Brain microvascular endothelial cell (primary cell): ENCODE data around the gene CAMK1D.

Source experiments
- DNase-seq: peaks from one replicate; pipeline ENCODE4 v3.0.0-alpha.2; 2020
- H3K27ac ChIP-seq: fragments of 250-450 bp; sonication (Bioruptor Pico); 2 replicates; pipeline ENCODE4 v1.5.1; 2020; ENCODE audit warnings: mild to moderate bottlenecking, moderate library complexity
- H3K27me3 ChIP-seq: fragments of 250-450 bp; sonication (Bioruptor Pico); replicated peaks from 2 replicates; pipeline ENCODE4 v1.5.1; 2020; ENCODE audit warnings: mild to moderate bottlenecking
- H3K36me3 ChIP-seq: fragments of 250-450 bp; sonication (Bioruptor Pico); replicated peaks from 2 replicates; pipeline ENCODE4 v1.5.1; 2020; ENCODE audit warnings: mild to moderate bottlenecking
- H3K4me3 ChIP-seq: 2 replicates; pipeline ENCODE4 v1.5.1; 2011; ENCODE audit warnings: low read depth, mild to moderate bottlenecking, control low read depth, low read length, moderate library complexity
- CTCF ChIP-seq: IDR thresholded peaks from 2 replicates; pipeline ENCODE4 v1.5.1; 2011; ENCODE audit warnings: low read depth, mild to moderate bottlenecking, moderate library complexity, low read length, control low read depth, inconsistent platforms; ENCODE audit errors: missing control alignments
- in situ Hi-C: cut with HindIII; loops from 2 replicates; pipeline ENCODE4 v1.10.0; 2017; ENCODE audit warnings: low sequenced_read_pairs, low pct_ligation_motif_present

Gene CAMK1D

GRCh38 chr10:12416344-12417050 is 67.2 kb downstream of the CAMK1D start:
- H3K4me3 ChIP-seq, result no peak overlapping the region
- no peaks in the 10 kb centered on the region for H3K36me3 ChIP-seq
- H3K27me3 ChIP-seq, result no peaks in the 10 kb centered on the region
- DNase-seq, result no peak
- no peak overlapping the region for H3K27ac ChIP-seq
- no peak for TF ChIP-seq CTCF
- in situ Hi-C loops, result no loop called here

- no peaks in the 10 kb centered on the region for H3K27me3 ChIP-seq
- H3K36me3 ChIP-seq, result no peaks in the 10 kb centered on the region
- DNase-seq, result no peak
- in situ Hi-C loops, result no loop called here
- no peak overlapping the region for H3K27ac ChIP-seq
- H3K4me3 ChIP-seq, result no peak overlapping the region
- TF ChIP-seq CTCF, result no peak
Measured at GRCh38 chr10:12417331-12417730, 68.0 kb downstream of the CAMK1D start.

GRCh38 chr10:12418000-12418399 is 68.7 kb downstream of the CAMK1D start:
- no peak overlapping the region for H3K4me3 ChIP-seq
- no peak for DNase-seq
- no peak overlapping the region for H3K27ac ChIP-seq
- TF ChIP-seq CTCF, result no peak
- H3K36me3 ChIP-seq, result no peaks in the 10 kb centered on the region
- H3K27me3 ChIP-seq, result no peaks in the 10 kb centered on the region
- in situ Hi-C loops, result no loop called here

GRCh38 chr10:12418725-12419261 is 69.4 kb downstream of the CAMK1D start:
- Histone ChIP-seq H3K4me3 (no peak overlapping the region), H3K27ac (peak overlapping the region; percentile 65), H3K27me3 (no peaks in the 10 kb centered on the region), H3K36me3 (no peaks in the 10 kb centered on the region)
- in situ Hi-C loops, result no loop called here
- TF ChIP-seq CTCF, result no peak
- DNase-seq, result no peak

GRCh38 chr10:12419262-12419847 is 70.0 kb downstream of the CAMK1D start:
- in situ Hi-C loops, result no loop called here

More at GRCh38 chr10:12419262-12419847, 70.0 kb downstream of the CAMK1D start:
- no peaks in the 10 kb centered on the region for H3K27me3 ChIP-seq
- peak overlapping the region; percentile 65 for H3K27ac ChIP-seq
- TF ChIP-seq CTCF, result no peak
- peak; percentile 98 for DNase-seq
- no peak overlapping the region for H3K4me3 ChIP-seq
- H3K36me3 ChIP-seq, result no peaks in the 10 kb centered on the region
